ENCODE data around the gene XRCC1. TPM values are rescaled to one million over a fixed set of nuclear protein-coding genes. Genes with fewer than 3 reads are reported as not detected.
"Not testable (repeated sequence)": the region's sequence is repeated elsewhere in the genome, so short reads cannot be mapped to it uniquely, and the experiment has no call there.

The XRCC1 gene
- total and polyA plus RNA-seq, 2 of the 8 experiments (the other 6 are each of a cell fraction or from before 2014, with no cell fraction given): 42.5 to 44.4 TPM

DNA sequence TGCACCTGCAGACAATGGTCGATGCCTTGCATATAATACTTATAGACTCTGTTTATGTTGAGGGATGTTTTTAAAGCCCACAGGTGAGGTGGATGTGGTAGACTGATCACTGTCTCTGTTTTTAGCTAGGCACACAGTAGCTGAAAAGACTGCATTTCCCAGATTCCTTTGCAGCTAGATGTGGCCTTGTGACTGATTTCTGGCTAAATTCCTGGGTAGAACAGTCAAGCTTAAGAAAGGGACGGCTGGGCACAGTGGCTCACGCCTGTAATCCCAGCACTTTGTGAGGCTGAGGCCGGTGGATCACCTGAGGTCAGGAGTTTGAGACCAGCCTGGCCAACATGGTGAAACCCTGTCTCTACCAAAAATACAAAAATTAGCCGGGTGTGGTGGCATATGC is 25.0 kb upstream of the XRCC1 start:
- H4K20me1 ChIP-seq (replicated peaks in 1 of 2; ENCODE audit: control insufficient read depth in 1 of 2, insufficient read depth in 2 of 2, low read length in 2 of 2); H3K36me3 ChIP-seq (ENCODE audit: control insufficient read depth in 2 of 4, insufficient read depth in 4 of 4, low read length in 3 of 4); H4K8ac ChIP-seq (ENCODE audit: extremely low read depth, insufficient read depth, low read length); H2AFZ ChIP-seq (ENCODE audit: low read length); H2AK5ac ChIP-seq (ENCODE audit: low read depth, low read length); H3K23ac ChIP-seq (ENCODE audit: insufficient read length); H2BK5ac ChIP-seq (ENCODE audit: low read depth, low read length); H3K56ac ChIP-seq (replicated peaks; ENCODE audit: insufficient read length, low read depth, low read length); H3K79me1 ChIP-seq (ENCODE audit: low read depth, low read length); H3K27ac ChIP-seq (ENCODE audit: low read depth, low read length); H3K14ac ChIP-seq (ENCODE audit: insufficient read length); H2BK20ac ChIP-seq (ENCODE audit: low read length); FAIRE-seq; H3K4me2 ChIP-seq (ENCODE audit: insufficient read depth in 1 of 2, low read depth in 2 of 2, low read length in 2 of 2); H3K27me3 ChIP-seq (replicated peaks in 1 of 4; ENCODE audit: control insufficient read depth in 3 of 4, extremely low read depth in 1 of 4, insufficient read depth in 3 of 4, low read length in 3 of 4); H4K5ac ChIP-seq (ENCODE audit: insufficient read length, low read depth, low read length); H4K91ac ChIP-seq (replicated peaks; ENCODE audit: insufficient read length, low read length); H3K9me3 ChIP-seq (ENCODE audit: insufficient read depth in 2 of 2, low read depth in 1 of 2, low read length in 1 of 2); H3K18ac ChIP-seq (ENCODE audit: extremely low read depth, low read length); H2BK120ac ChIP-seq (replicated peaks; ENCODE audit: low read depth, low read length); H3K4me3 ChIP-seq (ENCODE audit: extremely low read depth in 1 of 4, insufficient read depth in 2 of 4, low read depth in 3 of 4, low read length in 4 of 4); H3K4me1 ChIP-seq (replicated peaks in 1 of 4; ENCODE audit: control insufficient read depth in 3 of 4, insufficient read depth in 4 of 4, low read length in 3 of 4); H3K9ac ChIP-seq (replicated peaks in 1 of 4; ENCODE audit: extremely low read depth in 1 of 4, low read depth in 3 of 4, low read length in 3 of 4); H2BK15ac ChIP-seq (ENCODE audit: low read length); H3K4ac ChIP-seq (replicated peaks; ENCODE audit: insufficient read length, low read depth, low read length); H2BK12ac ChIP-seq (ENCODE audit: low read depth, low read length); DNase-seq (ENCODE audit: low read depth in 1 of 2, low spot score in 2 of 2): not testable (repeated sequence)
- 86% methylated on average over 5 of the region's 5 CpGs; no CpG with 5 or more reads in 1 of the 2 experiments for WGBS, 2 experiments (ENCODE audit: extremely low coverage in 1 of 2, insufficient coverage in 1 of 2, insufficient read length in 1 of 2, insufficient replicate concordance in 2 of 2, low coverage in 1 of 2, low lambda C conversion rate in 2 of 2, missing lambda C conversion rate in 1 of 2)
- Histone ChIP-seq H3K23me2 (ENCODE audit: low read depth, low read length) (peaks cover 10% of the 10 kb centered on the region; the same call in 1 of the 2 replicates), H3K79me2 (ENCODE audit: control insufficient read depth in 1 of 2, insufficient read depth in 2 of 2, low read length in 2 of 2) (peaks cover 5 to 20% of the 10 kb centered on the region in 2 experiments)
- POLR2A ChIA-PET (ENCODE audit: partially characterized antibody): interaction anchor here (1.0 to 1.8 kb wide), 3 partner anchors 13 to 17 kb away, joined by 3 to 6 read pairs (median 4); no protein-coding TSS in a partner anchor
- CTCF ChIA-PET (ENCODE audit: partially characterized antibody): interaction anchor here (0.8 to 1.9 kb wide), 13 partner anchors 18 to 153 kb away, joined by 3 to 9 read pairs (median 4); no protein-coding TSS in a partner anchor
